ENCODE results near the gene SPNS2.

SPNS2 gene

GRCh38 chr17:4538236-4539002, 39.7 kb downstream of the SPNS2 start:
- no peak overlapping the region for H3K27ac ChIP-seq (ENCODE audit: low read depth, low read length)
- H3K9me3 ChIP-seq (ENCODE audit: control insufficient read depth in 1 of 2, low read length in 2 of 2), result no peaks in the 10 kb centered on the region

GRCh38 chr17:4539025-4539424, 40.3 kb downstream of the SPNS2 start:
- H3K9me3 ChIP-seq (ENCODE audit: control insufficient read depth in 1 of 2, low read length in 2 of 2), result no peaks in the 10 kb centered on the region
- H3K36me3 ChIP-seq (ENCODE audit: control insufficient read depth in 1 of 2, insufficient read depth in 2 of 2, low read length in 2 of 2), result peaks cover 12 to 58% of the 10 kb centered on the region in 2 donors
- H3K4me1 ChIP-seq (ENCODE audit: control insufficient read depth in 1 of 2, insufficient read depth in 2 of 2, low read length in 2 of 2), result peaks cover 21 to 43% of the 10 kb centered on the region in 2 donors
- no peak overlapping the region for H3K27ac ChIP-seq (ENCODE audit: low read depth, low read length)
- H3K4me3 ChIP-seq (ENCODE audit: low read depth in 1 of 2, low read length in 2 of 2), result no peak overlapping the region
- no peaks in the 10 kb centered on the region for H3K27me3 ChIP-seq (ENCODE audit: control insufficient read depth in 1 of 2, insufficient read depth in 2 of 2, low read length in 2 of 2)
- H3K9ac ChIP-seq (ENCODE audit: low read depth in 1 of 2, low read length in 2 of 2), result no peak overlapping the region

More at GRCh38 chr17:4538236-4539002, 39.7 kb downstream of the SPNS2 start:
- Histone ChIP-seq H3K4me3 (ENCODE audit: low read depth in 1 of 2, low read length in 2 of 2) (no peak overlapping the region), H3K36me3 (ENCODE audit: control insufficient read depth in 1 of 2, insufficient read depth in 2 of 2, low read length in 2 of 2) (peaks cover 12 to 54% of the 10 kb centered on the region in 2 donors), H3K9ac (ENCODE audit: low read depth in 1 of 2, low read length in 2 of 2) (no peak overlapping the region), H3K4me1 (ENCODE audit: control insufficient read depth in 1 of 2, insufficient read depth in 2 of 2, low read length in 2 of 2) (peaks cover 23 to 49% of the 10 kb centered on the region in 2 donors), H3K27me3 (ENCODE audit: control insufficient read depth in 1 of 2, insufficient read depth in 2 of 2, low read length in 2 of 2) (no peaks in the 10 kb centered on the region)

GRCh38 chr17:4539576-4540223, 41.0 kb downstream of the SPNS2 start:
- Histone ChIP-seq H3K27ac (ENCODE audit: low read depth, low read length) (no peak overlapping the region), H3K4me3 (ENCODE audit: low read depth in 1 of 2, low read length in 2 of 2) (no peak overlapping the region), H3K27me3 (ENCODE audit: control insufficient read depth in 1 of 2, insufficient read depth in 2 of 2, low read length in 2 of 2) (no peaks in the 10 kb centered on the region), H3K4me1 (ENCODE audit: control insufficient read depth in 1 of 2, insufficient read depth in 2 of 2, low read length in 2 of 2) (peaks cover 17 to 37% of the 10 kb centered on the region in 2 donors), H3K9ac (ENCODE audit: low read depth in 1 of 2, low read length in 2 of 2) (no peak overlapping the region), H3K36me3 (ENCODE audit: control insufficient read depth in 1 of 2, insufficient read depth in 2 of 2, low read length in 2 of 2) (peaks cover 16 to 63% of the 10 kb centered on the region in 2 donors), H3K9me3 (ENCODE audit: control insufficient read depth in 1 of 2, low read length in 2 of 2) (no peaks in the 10 kb centered on the region)

GRCh38 chr17:4540224-4540651, 41.6 kb downstream of the SPNS2 start:
- H3K4me3 ChIP-seq (ENCODE audit: low read depth in 1 of 2, low read length in 2 of 2), result no peak overlapping the region
- H3K36me3 ChIP-seq (ENCODE audit: control insufficient read depth in 1 of 2, insufficient read depth in 2 of 2, low read length in 2 of 2), result peaks cover 16 to 63% of the 10 kb centered on the region in 2 donors
- no peak overlapping the region for H3K27ac ChIP-seq (ENCODE audit: low read depth, low read length)
- H3K9ac ChIP-seq (ENCODE audit: low read depth in 1 of 2, low read length in 2 of 2), result no peak overlapping the region
- no peaks in the 10 kb centered on the region for H3K9me3 ChIP-seq (ENCODE audit: control insufficient read depth in 1 of 2, low read length in 2 of 2)
- peaks cover 17 to 37% of the 10 kb centered on the region in 2 donors for H3K4me1 ChIP-seq (ENCODE audit: control insufficient read depth in 1 of 2, insufficient read depth in 2 of 2, low read length in 2 of 2)
- no peaks in the 10 kb centered on the region for H3K27me3 ChIP-seq (ENCODE audit: control insufficient read depth in 1 of 2, insufficient read depth in 2 of 2, low read length in 2 of 2)

GRCh38 chr17:4540687-4541327, 42.1 kb downstream of the SPNS2 start:
- Histone ChIP-seq H3K27me3 (ENCODE audit: control insufficient read depth in 1 of 2, insufficient read depth in 2 of 2, low read length in 2 of 2) (no peaks in the 10 kb centered on the region), H3K4me3 (ENCODE audit: low read depth in 1 of 2, low read length in 2 of 2) (no peak overlapping the region), H3K9ac (ENCODE audit: low read depth in 1 of 2, low read length in 2 of 2) (no peak overlapping the region), H3K36me3 (ENCODE audit: control insufficient read depth in 1 of 2, insufficient read depth in 2 of 2, low read length in 2 of 2) (peaks cover 20 to 63% of the 10 kb centered on the region in 2 donors), H3K9me3 (ENCODE audit: control insufficient read depth in 1 of 2, low read length in 2 of 2) (no peaks in the 10 kb centered on the region), H3K4me1 (ENCODE audit: control insufficient read depth in 1 of 2, insufficient read depth in 2 of 2, low read length in 2 of 2) (peaks cover 17 to 37% of the 10 kb centered on the region in 2 donors), H3K27ac (ENCODE audit: low read depth, low read length) (no peak overlapping the region)

- peaks cover 20 to 64% of the 10 kb centered on the region in 2 donors for H3K36me3 ChIP-seq (ENCODE audit: control insufficient read depth in 1 of 2, insufficient read depth in 2 of 2, low read length in 2 of 2)
- H3K27ac ChIP-seq (ENCODE audit: low read depth, low read length), result no peak overlapping the region
- H3K27me3 ChIP-seq (ENCODE audit: control insufficient read depth in 1 of 2, insufficient read depth in 2 of 2, low read length in 2 of 2), result no peaks in the 10 kb centered on the region
- H3K4me3 ChIP-seq (ENCODE audit: low read depth in 1 of 2, low read length in 2 of 2), result no peak overlapping the region
- H3K9ac ChIP-seq (ENCODE audit: low read depth in 1 of 2, low read length in 2 of 2), result no peak overlapping the region
- H3K9me3 ChIP-seq (ENCODE audit: control insufficient read depth in 1 of 2, low read length in 2 of 2), result no peaks in the 10 kb centered on the region
- H3K4me1 ChIP-seq (ENCODE audit: control insufficient read depth in 1 of 2, insufficient read depth in 2 of 2, low read length in 2 of 2), result peaks cover 13 to 34% of the 10 kb centered on the region in 2 donors
These were observed 42.8 kb downstream of the SPNS2 start for GRCh38 chr17:4541328-4542002.

GRCh38 chr17:4542003-4542725, 43.5 kb downstream of the SPNS2 start:
- no peaks in the 10 kb centered on the region for H3K9me3 ChIP-seq (ENCODE audit: control insufficient read depth in 1 of 2, low read length in 2 of 2)
- H3K4me3 ChIP-seq (ENCODE audit: low read depth in 1 of 2, low read length in 2 of 2), result no peak overlapping the region
- H3K4me1 ChIP-seq (ENCODE audit: control insufficient read depth in 1 of 2, insufficient read depth in 2 of 2, low read length in 2 of 2), result peaks cover 9 to 29% of the 10 kb centered on the region in 2 donors
- no peaks in the 10 kb centered on the region for H3K27me3 ChIP-seq (ENCODE audit: control insufficient read depth in 1 of 2, insufficient read depth in 2 of 2, low read length in 2 of 2)
- no peak overlapping the region for H3K27ac ChIP-seq (ENCODE audit: low read depth, low read length)
- peaks cover 22 to 71% of the 10 kb centered on the region in 2 donors for H3K36me3 ChIP-seq (ENCODE audit: control insufficient read depth in 1 of 2, insufficient read depth in 2 of 2, low read length in 2 of 2)
- no peak overlapping the region for H3K9ac ChIP-seq (ENCODE audit: low read depth in 1 of 2, low read length in 2 of 2)

GRCh38 chr17:4542726-4543191, 44.1 kb downstream of the SPNS2 start:
- Histone ChIP-seq H3K9ac (ENCODE audit: low read depth in 1 of 2, low read length in 2 of 2) (no peak overlapping the region), H3K9me3 (ENCODE audit: control insufficient read depth in 1 of 2, low read length in 2 of 2) (no peaks in the 10 kb centered on the region), H3K27ac (ENCODE audit: low read depth, low read length) (no peak overlapping the region), H3K4me1 (ENCODE audit: control insufficient read depth in 1 of 2, insufficient read depth in 2 of 2, low read length in 2 of 2) (peaks cover 9 to 28% of the 10 kb centered on the region in 2 donors), H3K4me3 (ENCODE audit: low read depth in 1 of 2, low read length in 2 of 2) (no peak overlapping the region), H3K36me3 (ENCODE audit: control insufficient read depth in 1 of 2, insufficient read depth in 2 of 2, low read length in 2 of 2) (peaks cover 24 to 73% of the 10 kb centered on the region in 2 donors), H3K27me3 (ENCODE audit: control insufficient read depth in 1 of 2, insufficient read depth in 2 of 2, low read length in 2 of 2) (no peaks in the 10 kb centered on the region)

- peaks cover 33 to 73% of the 10 kb centered on the region in 2 donors for H3K36me3 ChIP-seq (ENCODE audit: control insufficient read depth in 1 of 2, insufficient read depth in 2 of 2, low read length in 2 of 2)
- H3K4me3 ChIP-seq (ENCODE audit: low read depth in 1 of 2, low read length in 2 of 2), result no peak overlapping the region
- peaks cover 9 to 28% of the 10 kb centered on the region in 2 donors for H3K4me1 ChIP-seq (ENCODE audit: control insufficient read depth in 1 of 2, insufficient read depth in 2 of 2, low read length in 2 of 2)
- H3K9me3 ChIP-seq (ENCODE audit: control insufficient read depth in 1 of 2, low read length in 2 of 2), result no peaks in the 10 kb centered on the region
- H3K27ac ChIP-seq (ENCODE audit: low read depth, low read length), result no peak overlapping the region
- H3K9ac ChIP-seq (ENCODE audit: low read depth in 1 of 2, low read length in 2 of 2), result no peak overlapping the region
- H3K27me3 ChIP-seq (ENCODE audit: control insufficient read depth in 1 of 2, insufficient read depth in 2 of 2, low read length in 2 of 2), result no peaks in the 10 kb centered on the region
These were observed 44.9 kb downstream of the SPNS2 start for GRCh38 chr17:4543557-4544026.

Data from duodenal mucosa (tissue), 2 donors.